ENCODE data around the gene PITPNM3.

- TF ChIP-seq CTCF (conservative IDR thresholded peaks at IDR 0.05 in 1 of 2, IDR thresholded peaks at IDR 0.05 in 1 of 2; ENCODE audit: low read depth in 1 of 2, low read length in 2 of 2) (no peak), EZH2 (IDR thresholded peaks at IDR 0.05; ENCODE audit: low read length, missing control alignments) (no peak)
Observed at GRCh38 chr17:6548578-6549330, 7.6 kb downstream of the PITPNM3 start.

All from fibroblast of lung (primary cell).